Measurements from ENCODE around the gene CAPN5. TPM values are rescaled to one million over a fixed set of nuclear protein-coding genes. Genes with fewer than 3 reads are reported as not detected.

CAPN5 gene
- total and polyA plus RNA-seq, 2 of the 8 experiments (the other 6 are each of a cell fraction or from before 2014, with no cell fraction given) = 21.5 to 22.4 TPM

DNA sequence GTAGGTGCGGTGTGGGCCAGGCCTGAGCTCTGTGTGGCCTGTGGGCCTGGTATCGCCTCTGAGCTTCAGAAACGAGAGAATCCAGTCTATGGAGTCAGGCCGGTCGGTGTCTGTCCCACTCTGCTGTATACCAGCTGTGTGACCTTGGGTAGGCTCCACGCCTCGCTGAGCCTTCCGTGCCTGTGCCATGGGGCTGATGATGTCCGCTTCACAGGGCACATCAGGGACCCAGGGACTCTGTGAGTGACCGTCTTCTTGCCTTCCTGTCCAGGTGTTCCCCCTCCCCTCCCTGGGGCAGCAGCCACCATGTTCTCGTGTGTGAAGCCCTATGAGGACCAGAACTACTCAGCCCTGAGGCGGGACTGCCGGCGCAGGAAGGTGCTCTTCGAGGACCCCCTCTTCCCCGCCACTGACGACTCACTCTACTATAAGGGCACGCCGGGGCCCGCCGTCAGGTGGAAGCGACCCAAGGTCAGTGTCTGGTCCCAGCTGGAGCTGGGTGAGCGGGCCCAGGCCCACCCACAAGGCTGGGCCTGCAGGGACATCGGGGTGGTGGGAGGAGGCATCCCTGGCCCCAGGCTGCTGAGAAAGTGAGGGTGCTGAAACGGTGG, 17.9 kb downstream of the CAPN5 start:
- no peak for FAIRE-seq
- no peak overlapping the region for H3K18ac ChIP-seq (ENCODE audit: extremely low read depth, low read length)
- POLR2A ChIA-PET (ENCODE audit: partially characterized antibody) = interaction anchor here (2.5 kb wide), 1 partner anchor 11 kb away, joined by 7 read pairs; no protein-coding TSS in a partner anchor
- TF ChIP-seq RFX5 (IDR thresholded peaks at IDR 0.05; ENCODE audit: borderline replicate concordance, low read depth, low read length) (no peak), PHF8 (conservative IDR thresholded peaks at IDR 0.05; ENCODE audit: low read depth, low read length) (no peak), SRF (IDR thresholded peaks at IDR 0.05; ENCODE audit: low read depth, low read length) (no peak), POLR2A (IDR thresholded peaks at IDR 0.05; ENCODE audit: control extremely low read depth in 1 of 2, low read depth in 2 of 2, low read length in 2 of 2) (no peak), GABPA (IDR thresholded peaks at IDR 0.05; ENCODE audit: borderline replicate concordance, insufficient read depth, low read length) (no peak), SIRT6 (IDR thresholded peaks at IDR 0.05; ENCODE audit: low read length) (no peak), CTCF (IDR thresholded peaks at IDR 0.05; ENCODE audit: control extremely low read depth in 1 of 3, insufficient read depth in 1 of 3, low read depth in 1 of 3, low read length in 3 of 3) (no peak), TCF12 (IDR thresholded peaks at IDR 0.05; ENCODE audit: low read depth, low read length) (no peak), KDM4A (IDR thresholded peaks at IDR 0.05; ENCODE audit: low read depth, low read length, severe bottlenecking) (no peak), BCL11A (IDR thresholded peaks at IDR 0.05; ENCODE audit: low read depth in 2 of 2, low read length in 2 of 2) (no peak), EZH2 (IDR thresholded peaks at IDR 0.05; ENCODE audit: low read depth, low read length, severe bottlenecking) (no peak)

More for the DNA sequence above, 17.9 kb downstream of the CAPN5 start:
- Histone ChIP-seq H3K4me3 (ENCODE audit: extremely low read depth in 1 of 4, insufficient read depth in 2 of 4, low read depth in 3 of 4, low read length in 4 of 4) (no peak overlapping the region), H4K5ac (ENCODE audit: insufficient read length, low read depth, low read length) (no peak overlapping the region), H3K9me3 (ENCODE audit: insufficient read depth in 2 of 2, low read depth in 1 of 2, low read length in 1 of 2) (no peaks in the 10 kb centered on the region), H3K27ac (ENCODE audit: low read depth, low read length) (no peak overlapping the region), H2AK5ac (ENCODE audit: low read depth, low read length) (0 out of 2 replicates have a peak overlapping the region, but pooled peaks have one; percentile 24), H2BK5ac (ENCODE audit: low read depth, low read length) (no peak overlapping the region), H2BK12ac (ENCODE audit: low read depth, low read length) (no peak overlapping the region), H3K4me2 (ENCODE audit: insufficient read depth in 1 of 2, low read depth in 2 of 2, low read length in 2 of 2) (no peak overlapping the region), H3K27me3 (replicated peaks in 1 of 4; ENCODE audit: control insufficient read depth in 3 of 4, extremely low read depth in 1 of 4, insufficient read depth in 3 of 4, low read length in 3 of 4) (no peaks in the 10 kb centered on the region), H3K14ac (ENCODE audit: insufficient read length) (no peak overlapping the region), H3K9ac (replicated peaks in 1 of 4; ENCODE audit: extremely low read depth in 1 of 4, low read depth in 3 of 4, low read length in 3 of 4) (no peak overlapping the region), H3K23me2 (ENCODE audit: low read depth, low read length) (no peaks in the 10 kb centered on the region), H2BK20ac (ENCODE audit: low read length) (no peak overlapping the region), H4K91ac (replicated peaks; ENCODE audit: insufficient read length, low read length) (no peak overlapping the region), H3K79me2 (ENCODE audit: control insufficient read depth in 1 of 2, insufficient read depth in 2 of 2, low read length in 2 of 2) (no peaks in the 10 kb centered on the region), H3K4me1 (replicated peaks in 1 of 4; ENCODE audit: control insufficient read depth in 3 of 4, insufficient read depth in 4 of 4, low read length in 3 of 4) (peaks cover 0 to 2% (median 0%) of the 10 kb centered on the region in 4 experiments; a peak in 2 of 7 replicates), H3K56ac (replicated peaks; ENCODE audit: insufficient read length, low read depth, low read length) (no peak overlapping the region), H4K8ac (ENCODE audit: extremely low read depth, insufficient read depth, low read length) (peak overlapping the region; percentile 66), H2BK15ac (ENCODE audit: low read length) (no peak overlapping the region), H3K36me3 (ENCODE audit: control insufficient read depth in 2 of 4, insufficient read depth in 4 of 4, low read length in 3 of 4) (no peaks in the 10 kb centered on the region), H3K23ac (ENCODE audit: insufficient read length) (no peak overlapping the region), H3K4ac (replicated peaks; ENCODE audit: insufficient read length, low read depth, low read length) (no peak overlapping the region), H4K20me1 (replicated peaks in 1 of 2; ENCODE audit: control insufficient read depth in 1 of 2, insufficient read depth in 2 of 2, low read length in 2 of 2) (peaks cover 0 to 5% of the 10 kb centered on the region in 2 experiments), H2BK120ac (replicated peaks; ENCODE audit: low read depth, low read length) (no peak overlapping the region), H2AFZ (ENCODE audit: low read length) (no peak overlapping the region), H3K79me1 (ENCODE audit: low read depth, low read length) (no peaks in the 10 kb centered on the region; the same call in 1 of the 2 replicates)
- DNase-seq (ENCODE audit: low read depth in 1 of 2, low spot score in 2 of 2) = no peak
- WGBS, 2 experiments (ENCODE audit: extremely low coverage in 1 of 2, insufficient coverage in 1 of 2, insufficient read length in 1 of 2, insufficient replicate concordance in 2 of 2, low coverage in 1 of 2, low lambda C conversion rate in 2 of 2, missing lambda C conversion rate in 1 of 2) = 91% methylated on average over 25 of the region's 25 CpGs; no CpG with 5 or more reads in 1 of the 2 experiments
- CTCF ChIA-PET (ENCODE audit: partially characterized antibody) = interaction anchor here (0.5 to 8.4 kb wide), 4 partner anchors 8 to 36 kb away, joined by 3 to 95 read pairs (median 4); no protein-coding TSS in a partner anchor
